ENCODE results near the gene BAHCC1. TPM values are rescaled to one million over a fixed set of nuclear protein-coding genes. Genes with fewer than 3 reads are reported as not detected.

The BAHCC1 gene
- total and polyA plus RNA-seq, 2 donors from 2014 or later = 2.6 to 20.5 TPM

- no peaks in the 10 kb centered on the region for H3K9me3 ChIP-seq (ENCODE audit: control insufficient read depth in 2 of 3, insufficient read depth in 1 of 3, low read length in 3 of 3)
- intact Hi-C loops (cut with DNase I) = loop anchor here (10.0 kb wide), 1 partner anchor 225 kb away; no protein-coding TSS in a partner anchor
- FAIRE-seq (no peak), DNase-seq (peak in 1 of 5 donors; percentile 17)
- peaks cover 0 to 13% (median 4%) of the 10 kb centered on the region in 3 donors for H3K4me1 ChIP-seq (ENCODE audit: control insufficient read depth in 2 of 3, insufficient read depth in 2 of 3, low read depth in 1 of 3, low read length in 3 of 3)
- no peak overlapping the region for H3K4me3 ChIP-seq (ENCODE audit: low read length in 3 of 3)
- no peak overlapping the region for H3K27ac ChIP-seq (ENCODE audit: low read depth in 2 of 2, low read length in 2 of 2)
- TF ChIP-seq CTCF (IDR thresholded peaks at IDR 0.05; ENCODE audit: borderline replicate concordance, extremely low read depth, insufficient read depth) = no peak
- H3K36me3 ChIP-seq (ENCODE audit: control insufficient read depth in 2 of 3, insufficient read depth in 3 of 3, low read length in 3 of 3) = no peaks in the 10 kb centered on the region
- H3K27me3 ChIP-seq (ENCODE audit: control insufficient read depth, insufficient read depth, low read length) = no peaks in the 10 kb centered on the region
- no peak overlapping the region for H3K9ac ChIP-seq (ENCODE audit: low read length in 3 of 3)
Measured at GRCh38 chr17:81479175-81480071, 84.2 kb downstream of the BAHCC1 start.

DNA sequence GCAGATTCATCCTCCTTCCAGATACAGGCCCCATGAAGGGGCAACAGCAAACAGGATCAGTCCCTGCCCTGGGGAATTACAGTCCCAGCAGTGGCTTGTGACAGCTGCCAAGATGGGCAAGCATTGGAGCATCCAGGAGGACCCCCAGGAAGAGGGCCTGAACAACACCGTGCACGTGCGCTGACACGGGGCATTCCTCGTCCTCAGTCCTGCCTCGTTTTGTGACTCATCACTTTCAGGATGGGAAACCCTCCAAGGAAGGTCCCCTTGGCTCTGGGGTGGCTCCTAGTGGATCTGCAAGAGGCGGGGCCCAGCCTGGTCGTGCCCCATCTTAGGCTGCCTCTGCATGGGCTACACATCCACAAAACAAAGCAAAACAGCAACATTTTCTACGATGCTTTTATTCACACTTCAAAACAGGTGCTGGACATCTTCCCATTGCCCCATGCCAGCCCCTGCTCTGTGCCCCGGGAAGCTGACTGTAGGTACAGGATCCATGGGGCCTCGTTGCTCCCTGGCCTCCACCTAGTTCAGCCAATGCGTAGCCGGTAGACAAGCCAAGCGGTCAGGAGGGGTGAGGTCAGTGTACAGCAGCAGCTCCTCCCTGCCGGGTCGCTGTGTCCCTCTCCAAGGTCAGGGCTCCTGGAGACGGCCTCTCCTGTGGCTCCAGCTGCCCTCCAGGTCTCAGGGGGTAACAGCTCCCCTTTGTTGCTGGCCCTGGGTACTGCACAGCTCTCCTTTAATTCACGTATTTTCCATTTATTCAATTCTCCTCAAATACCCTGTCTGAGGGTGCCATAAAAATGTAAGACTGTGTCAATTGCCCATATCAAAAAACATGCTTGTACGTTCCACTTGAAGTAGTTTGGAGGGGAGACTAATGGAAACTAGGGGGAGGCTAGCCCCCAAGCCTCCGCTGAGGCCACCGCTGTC is 85.1 kb downstream of the BAHCC1 start:
- Histone ChIP-seq H3K9me3 (ENCODE audit: control insufficient read depth in 2 of 3, insufficient read depth in 1 of 3, low read length in 3 of 3) (no peaks in the 10 kb centered on the region), H3K36me3 (ENCODE audit: control insufficient read depth in 2 of 3, insufficient read depth in 3 of 3, low read length in 3 of 3) (no peaks in the 10 kb centered on the region), H3K9ac (ENCODE audit: low read length in 3 of 3) (no peak overlapping the region), H3K27me3 (ENCODE audit: control insufficient read depth, insufficient read depth, low read length) (no peaks in the 10 kb centered on the region), H3K4me1 (ENCODE audit: control insufficient read depth in 2 of 3, insufficient read depth in 2 of 3, low read depth in 1 of 3, low read length in 3 of 3) (peaks cover 0 to 18% (median 4%) of the 10 kb centered on the region in 3 donors), H3K27ac (ENCODE audit: low read depth in 2 of 2, low read length in 2 of 2) (no peak overlapping the region), H3K4me3 (ENCODE audit: low read length in 3 of 3) (no peak overlapping the region)
- intact Hi-C loops (cut with DNase I) = loop anchor here (10.0 kb wide), 1 partner anchor 226 kb away; no protein-coding TSS in a partner anchor
- peak in 1 of 5 donors; percentile 27 for DNase-seq
- TF ChIP-seq CTCF (IDR thresholded peaks at IDR 0.05; ENCODE audit: borderline replicate concordance, extremely low read depth, insufficient read depth) = no peak
- FAIRE-seq = no peak

DNA sequence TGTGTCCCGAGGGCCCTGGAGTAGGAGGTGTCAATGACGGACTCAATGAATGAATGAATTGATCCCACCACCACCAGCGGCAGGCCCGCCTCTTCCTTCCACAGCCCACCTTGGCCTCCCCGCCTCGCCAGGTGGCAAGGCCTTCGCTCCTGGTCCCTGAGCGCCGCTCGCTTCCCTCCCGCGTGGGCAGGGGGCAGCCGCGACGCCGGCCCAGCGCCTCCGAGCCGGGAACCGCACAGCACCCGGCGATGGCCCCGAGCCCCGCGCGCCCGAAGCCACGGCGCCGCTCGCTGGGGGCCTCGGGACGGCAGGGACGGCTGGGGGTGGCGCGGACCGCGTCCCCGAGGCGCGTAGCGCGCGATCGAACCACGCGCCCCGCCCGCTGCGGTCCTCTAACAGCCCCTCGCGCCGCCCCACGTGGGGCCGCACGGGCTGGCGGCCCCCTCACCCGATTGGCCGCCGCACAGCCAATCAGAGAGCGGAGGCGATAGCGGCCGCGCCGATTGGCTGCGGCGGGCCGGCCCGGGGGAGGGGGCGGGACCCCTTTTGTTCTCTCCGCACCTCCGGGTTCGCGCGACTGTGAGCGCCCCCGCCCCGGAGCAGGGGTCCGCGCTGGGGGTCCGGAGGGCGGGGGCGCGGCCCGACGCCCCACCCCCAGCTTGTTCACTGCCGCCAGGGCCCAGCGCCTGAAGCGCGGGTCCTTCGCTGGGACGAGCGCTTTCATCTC is 86.0 kb downstream of the BAHCC1 start:
- Histone ChIP-seq H3K9ac (ENCODE audit: low read length in 3 of 3) (peak overlapping the region in 2 of 3 donors; percentile 16 to 69), H3K9me3 (ENCODE audit: control insufficient read depth in 2 of 3, insufficient read depth in 1 of 3, low read length in 3 of 3) (no peaks in the 10 kb centered on the region), H3K27ac (ENCODE audit: low read depth in 2 of 2, low read length in 2 of 2) (no peak overlapping the region), H3K4me3 (ENCODE audit: low read length in 3 of 3) (peak overlapping the region; percentile 39 to 58 (median 55)), H3K4me1 (ENCODE audit: control insufficient read depth in 2 of 3, insufficient read depth in 2 of 3, low read depth in 1 of 3, low read length in 3 of 3) (peaks cover 0 to 18% (median 4%) of the 10 kb centered on the region in 3 donors), H3K27me3 (ENCODE audit: control insufficient read depth, insufficient read depth, low read length) (no peaks in the 10 kb centered on the region), H3K36me3 (ENCODE audit: control insufficient read depth in 2 of 3, insufficient read depth in 3 of 3, low read length in 3 of 3) (no peaks in the 10 kb centered on the region)
- intact Hi-C loops (cut with DNase I) = loop anchor here (10.0 kb wide), 1 partner anchor 226 kb away; no protein-coding TSS in a partner anchor
- DNase-seq (peak; percentile 82 to 95 (median 91)), FAIRE-seq (no peak)
- TF ChIP-seq CTCF (IDR thresholded peaks at IDR 0.05; ENCODE audit: borderline replicate concordance, extremely low read depth, insufficient read depth) = no peak
